HepG2 (cell line): ENCODE data around the gene DOCK9. TPM values are rescaled to one million over a fixed set of nuclear protein-coding genes. Genes with fewer than 3 reads are reported as not detected.
A peak's percentile ranks its signal among the peaks of the same experiment; 100 is the strongest.

ENCODE experiments used
- ATAC-seq: fragments of 200-7000 bp; cut with Tn5 transposase; 3 replicates; pipeline ENCODE4 v1.9.1; 2020; ENCODE audit warnings: mild to moderate bottlenecking, moderate library complexity
- BruUV-seq: library from RNA; stranded (reverse); fragments of 400-500 nt; replicated peaks from 2 replicates; lab custom pipeline; 2021; lab: Mats Ljungman, UMichigan
- CTCF ChIA-PET: fragments of 300-600 bp; formaldehyde crosslinking; extraction: SDS; loops from one replicate; lab custom pipeline; 2021; ENCODE audit warnings: low total read pairs, inconsistent platforms, low intra/inter-chr PET ratio; lab: Yijun Ruan, JAX
- POLR2A ChIA-PET: fragments of 350-600 bp; sonication (Branson Sonifier 250); formaldehyde crosslinking; loops from one replicate; lab custom pipeline; 2020; ENCODE audit warnings: antibody characterized with exemption, inconsistent platforms; lab: Yijun Ruan, JAX
- DNase-seq: peaks from one replicate; pipeline ENCODE4 v3.0.0-alpha.2; 2015; ENCODE audit warnings: low spot score
- FAIRE-seq: peaks from 3 replicates; lab custom pipeline; 2011; peaks lifted over from hg19 to GRCh38; lab: Jason Lieb, UNC
- H2AFZ ChIP-seq: one replicate; pipeline ENCODE4 v1.6.1; 2011; ENCODE audit warnings: low read length, inconsistent platforms
- H3K27ac ChIP-seq: fragments of 300-600 bp; 3 replicates; pipeline ENCODE4 v1.8.0; 2011; ENCODE audit warnings: mixed run types, mild to moderate bottlenecking, mixed read lengths, low read length, inconsistent platforms; ENCODE audit not compliant: insufficient read depth; ENCODE audit errors: extremely low read length
- H3K27me3 ChIP-seq, 2 experiments: fragments of 200-600 bp in 1 of 2; 2 replicates in 1 of 2; 3 replicates in 1 of 2; pipeline versions ENCODE4 v1.6.0 to v1.8.0; 2011; ENCODE audit warnings: low read length in 2 of 2, mild to moderate bottlenecking in 2 of 2, moderate library complexity in 2 of 2, inconsistent platforms in 1 of 2; ENCODE audit not compliant: insufficient read depth in 2 of 2, control insufficient read depth in 1 of 2
- H3K36me3 ChIP-seq, 2 experiments: fragments of 200-600 bp in 1 of 2; replicated peaks in 1 of 2; 2 replicates in 1 of 2; 3 replicates in 1 of 2; pipeline versions ENCODE4 v1.5.1 to v1.8.0; 2011; ENCODE audit warnings: low read length in 2 of 2, inconsistent platforms in 1 of 2; ENCODE audit not compliant: insufficient read depth in 2 of 2, control insufficient read depth in 1 of 2
- H3K4me1 ChIP-seq: 2 replicates; pipeline ENCODE4 v1.5.1; 2012; ENCODE audit warnings: low read length, inconsistent platforms; ENCODE audit not compliant: insufficient read depth
- H3K4me2 ChIP-seq: 2 replicates; pipeline ENCODE4 v1.6.0; 2011; ENCODE audit warnings: low read depth, low read length, inconsistent platforms
- H3K4me3 ChIP-seq, 3 experiments: fragments of 200-600 bp in 1 of 3; sonication (generic), shearing (Covaris generic) in 1 of 3; replicated peaks in 1 of 3; 2 replicates each; pipeline ENCODE4 v1.5.1; 2011 to 2016; ENCODE audit warnings: low read length in 3 of 3, inconsistent platforms in 2 of 3, low read depth in 2 of 3, mild to moderate bottlenecking in 2 of 3, control low read depth in 1 of 3, mixed read lengths in 1 of 3; ENCODE audit not compliant: insufficient read depth in 1 of 3
- H3K79me2 ChIP-seq: one replicate; pipeline ENCODE4 v1.6.1; 2011; ENCODE audit warnings: low read length, inconsistent platforms; ENCODE audit not compliant: insufficient read depth
- H3K9ac ChIP-seq: 2 replicates; pipeline ENCODE4 v1.6.0; 2011; ENCODE audit warnings: mild to moderate bottlenecking, low read depth, low read length, inconsistent platforms; ENCODE audit not compliant: insufficient read depth
- H3K9me3 ChIP-seq: 2 replicates; pipeline ENCODE4 v1.5.1; 2012; ENCODE audit warnings: mild to moderate bottlenecking, low read length
- H4K20me1 ChIP-seq: 2 replicates; pipeline ENCODE4 v1.6.0; 2011; ENCODE audit warnings: inconsistent platforms, mild to moderate bottlenecking, low read length, moderate library complexity; ENCODE audit not compliant: insufficient read depth
- CREB1 ChIP-seq, 2 experiments: fragments of 450-650 bp in 1 of 2; IDR thresholded peaks; 2 replicates each; pipeline ENCODE4 v1.6.1; 2016 to 2017; ENCODE audit warnings: control low read depth in 1 of 2, mild to moderate bottlenecking in 1 of 2, missing compliant biosample characterization in 1 of 2, missing genetic modification characterization in 1 of 2
- ZFP36L2 ChIP-seq: sonication (generic); formaldehyde crosslinking; IDR thresholded peaks from 2 replicates; pipeline ENCODE4 v1.4.0; 2020; ENCODE audit warnings: missing genetic modification reagents
- WGBS: methylation state at CpG from one replicate; pipeline ENCODE4 v1.1.6; 2017; ENCODE audit warnings: low lambda C conversion rate; 5-methylcytosine and 5-hydroxymethylcytosine counted together
- in situ Hi-C: cut with HindIII; loops from 2 replicates; pipeline ENCODE4 v1.10.0; 2017; ENCODE audit warnings: low pct_unique_long_range_greater_than_20kb; ENCODE audit not compliant: extremely low pct_ligation_motif_present
- intact Hi-C: fragments of 100-400 bp; cut with micrococcal nuclease; formaldehyde crosslinking; loops from one replicate; pipeline ENCODE4 v1.10.0; 2022; ENCODE audit not compliant: unreplicated experiment
- polyA plus RNA-seq, 8 experiments: library from polyadenylated mRNA; depleted of rRNA in 3 of 8; stranded (reverse) in 7 of 8; unstranded in 1 of 8; fragments of >200 nt; fragmentation: Illumina TruSeq in 4 of 8; extraction: Trizol in 4 of 8; gene quantifications; 2 replicates each; pipeline versions ENCODE4 v1.2.1 to v1.2.3, GENCODE V29; 2011 to 2016; ENCODE audit warnings: low read depth in 4 of 8, missing spikeins in 1 of 8, mixed read lengths in 1 of 8; ENCODE audit not compliant: insufficient read depth in 1 of 8
- total RNA-seq, 5 experiments: library from RNA; depleted of rRNA; stranded (reverse); fragments of >200 nt; fragmentation: Illumina TruSeq; extraction: Trizol; gene quantifications; 2 replicates each; pipeline ENCODE4 v1.2.3, GENCODE V29; 2016; ENCODE audit warnings: low read depth in 1 of 5
- TF ChIP-seq, protein P1 (sequence below), 2 experiments: sonication (generic) in 1 of 2; formaldehyde crosslinking in 1 of 2; IDR thresholded peaks; 2 replicates each; pipeline versions ENCODE4 v1.4.0 to v1.6.1; 2016 to 2020; ENCODE audit warnings: borderline replicate concordance in 1 of 2, low read depth in 1 of 2, mild to moderate bottlenecking in 1 of 2, missing genetic modification reagents in 1 of 2

DOCK9 gene
- total and polyA plus RNA-seq, 2 of the 13 experiments (the other 11 are each of a cell fraction or from before 2014, with no cell fraction given): 0.44 to 0.97 TPM

DNA sequence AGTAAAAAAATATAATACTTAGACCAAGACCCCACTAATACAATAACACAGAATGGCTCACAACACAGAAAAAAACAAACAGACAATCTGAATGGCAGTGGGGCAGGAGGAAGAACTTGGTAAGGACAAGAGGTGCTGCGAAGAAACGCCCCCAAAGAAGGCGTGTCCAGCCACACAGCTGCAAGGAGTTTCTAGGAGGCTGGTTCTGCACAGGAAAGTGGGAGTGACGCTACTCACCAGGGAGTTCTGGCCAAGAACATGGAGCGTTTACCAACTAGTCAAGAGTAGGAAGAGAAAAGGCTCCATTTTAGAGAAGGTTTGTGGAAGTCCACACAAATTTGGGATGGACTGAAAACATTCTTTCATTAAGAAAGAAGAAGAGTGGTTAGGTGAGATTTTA is 130.1 kb downstream of the DOCK9 start (continued):
- TF ChIP-seq, protein P1, sequence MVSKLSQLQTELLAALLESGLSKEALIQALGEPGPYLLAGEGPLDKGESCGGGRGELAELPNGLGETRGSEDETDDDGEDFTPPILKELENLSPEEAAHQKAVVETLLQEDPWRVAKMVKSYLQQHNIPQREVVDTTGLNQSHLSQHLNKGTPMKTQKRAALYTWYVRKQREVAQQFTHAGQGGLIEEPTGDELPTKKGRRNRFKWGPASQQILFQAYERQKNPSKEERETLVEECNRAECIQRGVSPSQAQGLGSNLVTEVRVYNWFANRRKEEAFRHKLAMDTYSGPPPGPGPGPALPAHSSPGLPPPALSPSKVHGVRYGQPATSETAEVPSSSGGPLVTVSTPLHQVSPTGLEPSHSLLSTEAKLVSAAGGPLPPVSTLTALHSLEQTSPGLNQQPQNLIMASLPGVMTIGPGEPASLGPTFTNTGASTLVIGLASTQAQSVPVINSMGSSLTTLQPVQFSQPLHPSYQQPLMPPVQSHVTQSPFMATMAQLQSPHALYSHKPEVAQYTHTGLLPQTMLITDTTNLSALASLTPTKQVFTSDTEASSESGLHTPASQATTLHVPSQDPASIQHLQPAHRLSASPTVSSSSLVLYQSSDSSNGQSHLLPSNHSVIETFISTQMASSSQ (IDR thresholded peaks at IDR 0.05; ENCODE audit: low read depth): no peak
- TF ChIP-seq, protein P1 (CRISPR knock-in tag; IDR thresholded peaks at IDR 0.05; ENCODE audit: borderline replicate concordance): no peak
- TF ChIP-seq, all 625 proteins: peak for 0

DNA sequence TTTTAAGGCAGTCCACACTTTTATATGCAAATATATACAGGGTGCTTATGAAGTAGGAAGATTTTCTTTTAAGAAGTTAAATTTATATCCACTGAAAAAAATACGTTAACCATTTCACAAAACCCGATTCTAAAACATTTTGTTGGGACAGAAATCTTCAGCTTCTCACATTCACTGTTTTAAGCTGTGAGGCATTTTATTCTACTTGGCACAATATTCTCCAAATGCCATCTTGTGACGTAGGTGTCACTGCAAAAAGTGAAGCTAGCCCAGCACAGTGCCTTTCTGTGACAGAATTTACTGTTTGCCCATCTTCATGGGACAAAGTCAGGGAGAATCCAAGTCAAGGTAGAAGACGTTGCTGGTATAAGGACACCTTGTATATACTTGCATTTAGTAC is 130.9 kb downstream of the DOCK9 start:
- ATAC-seq (no peak), FAIRE-seq (no peak), DNase-seq (no peak)
- Histone ChIP-seq H3K9me3 (no peaks in the 10 kb centered on the region), H3K36me3 (no peaks in the 10 kb centered on the region), H3K9ac (no peak overlapping the region), H3K4me1 (peaks cover 8% of the 10 kb centered on the region), H2AFZ (no peak overlapping the region), H3K4me2 (no peak overlapping the region), H4K20me1 (no peaks in the 10 kb centered on the region), H3K27ac (no peak overlapping the region), H3K27me3 (no peaks in the 10 kb centered on the region; a peak in 1 of 5 replicates), H3K79me2 (no peaks in the 10 kb centered on the region), H3K4me3 (no peak overlapping the region)
- ChIA-PET POLR2A (no interaction called here), CTCF (no interaction called here)
- intact Hi-C loops: loop anchor here (10.0 kb wide), 2 partner anchors 272 to 642 kb away; partner anchors contain the start of gene STK24
- 0 out of 2 replicates have a peak, but pooled peaks have one; percentile 39 for TF ChIP-seq CREB1 (IDR thresholded peaks at IDR 0.05)
- TF ChIP-seq CREB1 (CRISPR knock-in tag; IDR thresholded peaks at IDR 0.05): no peak
- no peak for TF ChIP-seq ZFP36L2 (CRISPR knock-in tag)
- in situ Hi-C loops: loop anchor here (10.0 kb wide), 1 partner anchor 382 kb away; no protein-coding TSS in a partner anchor
- no TSS peak for BruUV-seq
- WGBS: 41% methylated on average over 4 of the region's 4 CpGs
